H1 (cell line): ENCODE results near the gene WDR74. TPM values are rescaled to one million over a fixed set of nuclear protein-coding genes. Genes with fewer than 3 reads are reported as not detected.

ENCODE experiments used
- BCL11A ChIP-seq, 2 experiments: IDR thresholded peaks; one replicate each; pipeline ENCODE4 v1.6.1; 2011; ENCODE audit warnings: low read depth in 2 of 2, low read length in 2 of 2, mild to moderate bottlenecking in 2 of 2
- CHD7 ChIP-seq: fragments of 300-600 bp; sonication (generic); IDR thresholded peaks from 2 replicates; pipeline ENCODE4 v1.7.1; 2012; ENCODE audit warnings: low read length, moderate library complexity, mild to moderate bottlenecking, inconsistent platforms; ENCODE audit not compliant: insufficient replicate concordance
- FOSL1 ChIP-seq: IDR thresholded peaks from 2 replicates; pipeline ENCODE4 v1.6.1; 2011; ENCODE audit warnings: mild to moderate bottlenecking, low read depth, low read length, moderate library complexity; ENCODE audit not compliant: insufficient read depth
- KDM5A ChIP-seq: fragments of 200-600 bp; IDR thresholded peaks from 2 replicates; pipeline ENCODE4 v1.7.1; 2012; ENCODE audit warnings: mild to moderate bottlenecking, low read length, inconsistent platforms, mixed read lengths
- SIN3A ChIP-seq, 2 experiments: IDR thresholded peaks in 1 of 2; conservative IDR thresholded peaks in 1 of 2; 2 replicates each; pipeline ENCODE4 v1.6.1; 2011 to 2012; ENCODE audit warnings: low read length in 2 of 2, improper control_type of control experiment in 1 of 2, low read depth in 1 of 2, mild to moderate bottlenecking in 1 of 2
- SP1 ChIP-seq: IDR thresholded peaks from 2 replicates; pipeline ENCODE4 v1.6.1; 2011; ENCODE audit warnings: low read depth, low read length
- SUZ12 ChIP-seq: fragments of 200-600 bp; sonication (generic); IDR thresholded peaks from 2 replicates; pipeline ENCODE4 v1.6.1; 2012; ENCODE audit warnings: mild to moderate bottlenecking, inconsistent platforms, low read length, moderate library complexity, mixed read lengths
- TAF7 ChIP-seq: optimal IDR thresholded peaks from 2 replicates; pipeline ENCODE3; 2011; ENCODE audit warnings: low read depth, mild to moderate bottlenecking, inconsistent platforms, low read length, moderate library complexity, borderline replicate concordance
- TCF12 ChIP-seq: IDR thresholded peaks from 2 replicates; pipeline ENCODE4 v1.6.1; 2011; ENCODE audit warnings: low read depth, mild to moderate bottlenecking, low read length
- polyA plus RNA-seq, 7 experiments: library from polyadenylated mRNA; depleted of rRNA in 3 of 7; stranded (reverse) in 5 of 7; unstranded in 2 of 7; fragments of >200 nt in 5 of 7; fragments of 200-250 nt in 2 of 7; gene quantifications; 1 replicate in 5 of 7; 2 replicates in 1 of 7; 4 replicates in 1 of 7; pipeline versions ENCODE4 v1.2.1 to v1.2.3, GENCODE V29; 2011 to 2013; ENCODE audit warnings: missing spikeins in 2 of 7, mixed read lengths in 2 of 7
- total RNA-seq: library from RNA; stranded (reverse); fragmentation: NEBNext Ultra II Directional; extraction: Animal tissue kit (Norgen Biotek cat#: 25700); gene quantifications from 2 replicates; pipeline ENCODE4 v1.2.1, GENCODE V29; 2021

The WDR74 gene
- total and polyA plus RNA-seq, 2 of the 8 experiments (the other 6 are each of a cell fraction or from before 2014, with no cell fraction given): 93.6 to 97.0 TPM

GRCh38 chr11:62791501-62792201 lies 47.7 kb downstream of the WDR74 start, which contains the start of gene TMEM223 (continued):
- TF ChIP-seq CHD7: no peak
- TF ChIP-seq SUZ12: no peak
- peak; percentile 69 for TF ChIP-seq TAF7
- TF ChIP-seq TCF12: no peak
- TF ChIP-seq BCL11A (IDR thresholded peaks at IDR 0.05; ENCODE audit: low read depth in 2 of 2, low read length in 2 of 2): no peak
- no peak for TF ChIP-seq SP1
- TF ChIP-seq SIN3A (conservative IDR thresholded peaks at IDR 0.05 in 1 of 2, IDR thresholded peaks at IDR 0.05 in 1 of 2; ENCODE audit: low read depth in 1 of 2, low read length in 2 of 2): peak in 1 of 2 experiments; percentile 54; a peak in 2 of 4 replicates
- TF ChIP-seq FOSL1: no peak
- peak; percentile 74; the same call in 1 of the 2 replicates for TF ChIP-seq KDM5A
